ENCODE results near the gene THSD7B.
"Not testable (repeated sequence)": the region's sequence is repeated elsewhere in the genome, so short reads cannot be mapped to it uniquely, and the experiment has no call there.

The THSD7B gene

DNA sequence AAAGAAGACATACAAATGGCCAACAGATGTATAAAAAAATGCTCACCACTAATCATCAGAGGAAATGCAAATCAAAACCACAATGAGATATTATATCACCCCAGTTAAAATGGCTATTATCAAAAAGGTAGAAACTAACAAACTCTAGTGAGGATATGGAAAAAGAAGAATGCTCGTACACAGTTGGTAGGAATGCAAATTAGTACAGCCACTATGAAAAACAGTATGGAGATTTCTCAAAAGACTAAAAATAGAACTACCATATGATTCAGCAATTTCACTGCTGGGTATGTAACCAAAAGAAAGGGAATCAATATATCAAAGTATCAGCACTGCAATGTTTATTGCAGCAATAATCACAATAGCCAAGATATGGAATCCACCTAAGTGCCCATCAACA, 679.6 kb downstream of the THSD7B start:
- DNase-seq, result no peak

DNA sequence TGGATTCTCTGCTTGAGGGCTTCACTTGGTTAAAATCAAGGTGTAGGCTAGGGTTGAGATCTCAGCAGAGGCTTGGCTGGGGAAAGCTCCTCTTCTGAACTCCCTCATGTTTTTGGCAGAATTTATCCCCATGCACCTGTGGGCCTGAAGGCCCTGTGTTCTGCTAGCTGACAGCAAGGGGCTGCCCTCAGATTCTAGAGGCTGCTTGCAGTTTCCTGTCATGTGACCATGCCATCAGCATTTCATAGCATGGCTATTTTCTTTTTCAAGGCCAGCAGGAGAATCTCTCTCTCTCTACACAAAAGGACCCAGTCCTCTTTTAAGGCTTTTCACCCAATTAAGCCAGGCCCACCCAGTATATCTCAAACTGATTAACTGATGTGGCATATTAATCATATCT, 684.1 kb downstream of the THSD7B start:
- DNase-seq, result no peak

DNA sequence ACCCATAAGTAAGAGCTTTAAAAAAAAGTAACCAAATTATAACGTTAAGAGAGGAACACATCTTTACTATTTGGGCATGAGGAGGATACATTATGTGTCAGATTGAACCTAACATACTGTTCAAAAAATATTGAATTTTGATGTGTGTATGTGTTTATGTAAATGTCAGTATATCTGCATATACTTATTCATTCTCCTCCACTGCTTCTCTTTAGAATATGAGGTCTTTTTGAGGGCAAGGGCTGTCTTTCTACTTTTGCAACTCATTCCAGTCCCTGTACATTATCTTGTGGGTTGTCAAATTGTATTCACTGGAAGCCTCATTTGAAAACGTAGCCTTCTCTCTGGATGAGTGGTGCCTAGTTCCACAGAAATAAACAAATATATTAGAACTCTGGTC, 689.5 kb downstream of the THSD7B start:
- no peak for DNase-seq

DNA sequence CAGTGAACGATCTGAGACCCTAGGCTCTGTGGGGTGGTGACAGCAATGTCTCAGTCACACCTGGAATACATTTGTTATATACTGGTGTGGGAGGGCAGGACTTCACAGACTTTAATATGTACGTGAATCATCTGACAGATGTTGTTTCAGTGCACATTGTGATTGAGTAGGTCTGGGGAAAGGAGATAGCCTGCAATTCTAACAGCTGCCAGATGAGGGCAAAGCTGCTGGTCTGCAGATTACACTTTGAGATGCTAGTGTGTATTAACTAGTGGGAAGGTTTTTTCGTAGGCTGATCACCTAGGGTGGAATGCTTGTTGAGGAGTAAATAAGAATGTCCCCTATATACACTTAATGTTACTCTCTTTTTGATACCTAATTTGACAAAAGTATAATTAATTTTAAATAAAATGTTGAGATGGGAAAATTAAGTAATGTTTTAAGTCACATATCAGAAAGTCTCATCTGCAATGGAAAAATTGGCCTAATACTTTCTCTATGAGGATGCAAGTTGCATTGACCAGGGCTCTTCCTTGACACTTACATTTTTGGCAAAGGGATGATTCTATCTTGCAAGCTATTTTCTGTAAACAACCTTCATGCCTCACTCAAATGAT, 702.0 kb downstream of the THSD7B start:
- DNase-seq, result no peak

DNA sequence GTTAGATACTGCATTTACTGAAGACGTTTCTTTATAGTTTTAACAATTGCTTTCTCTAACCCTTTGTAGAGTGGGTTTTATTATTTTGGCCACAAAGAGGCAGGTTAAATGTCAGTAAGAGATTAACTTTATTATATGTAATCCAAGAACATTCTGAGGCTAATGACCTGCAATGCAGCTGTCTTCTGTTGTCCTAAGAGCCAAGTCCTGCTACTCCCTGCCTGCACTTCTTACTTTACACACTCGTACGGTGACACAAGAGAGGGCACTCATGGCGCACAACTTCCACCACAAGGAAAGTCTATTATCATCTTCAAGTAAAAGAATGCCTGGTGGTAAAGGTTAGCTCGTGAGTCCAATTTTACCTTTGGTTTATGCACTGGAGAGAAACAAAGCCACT, 727.9 kb downstream of the THSD7B start:
- no peak for DNase-seq

DNA sequence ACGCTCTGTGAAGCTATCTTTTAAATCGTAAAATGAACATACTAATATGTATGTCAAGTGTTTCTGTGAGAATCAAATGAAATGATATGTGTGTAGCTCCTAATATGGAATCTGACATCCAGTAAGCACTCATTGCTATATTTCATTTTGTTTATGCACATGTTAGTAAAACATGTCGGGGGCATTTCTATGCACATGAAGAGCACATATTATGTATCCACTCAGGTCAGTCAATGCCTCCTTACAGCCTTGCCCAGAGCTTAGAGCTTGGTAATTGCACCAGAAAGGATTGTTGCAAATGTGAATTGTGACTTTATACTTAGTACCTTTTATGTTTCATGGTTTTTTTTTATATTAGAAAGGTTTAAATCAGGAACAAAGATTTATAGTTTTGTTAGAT, 735.3 kb downstream of the THSD7B start:
- no peak for DNase-seq

DNA sequence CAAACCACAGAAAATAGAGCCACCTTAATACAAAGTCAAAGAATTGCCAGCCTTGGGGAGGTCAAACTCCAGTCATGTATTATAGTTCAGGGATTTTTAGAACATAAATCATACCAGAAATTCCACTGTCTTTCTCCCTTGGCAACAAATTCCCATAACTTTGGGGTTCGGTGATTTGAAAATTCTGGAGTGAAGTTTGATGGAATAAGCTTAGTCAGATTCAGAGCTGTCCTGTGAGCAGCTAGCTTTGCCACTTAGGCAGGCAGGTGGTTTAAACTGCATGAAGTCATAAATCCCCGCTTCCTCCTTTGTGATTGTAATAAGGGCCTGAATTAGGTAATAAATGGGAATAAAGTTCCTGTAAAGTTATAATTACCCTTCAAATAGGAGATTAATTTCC, 741.9 kb downstream of the THSD7B start:
- DNase-seq, result no peak

DNA sequence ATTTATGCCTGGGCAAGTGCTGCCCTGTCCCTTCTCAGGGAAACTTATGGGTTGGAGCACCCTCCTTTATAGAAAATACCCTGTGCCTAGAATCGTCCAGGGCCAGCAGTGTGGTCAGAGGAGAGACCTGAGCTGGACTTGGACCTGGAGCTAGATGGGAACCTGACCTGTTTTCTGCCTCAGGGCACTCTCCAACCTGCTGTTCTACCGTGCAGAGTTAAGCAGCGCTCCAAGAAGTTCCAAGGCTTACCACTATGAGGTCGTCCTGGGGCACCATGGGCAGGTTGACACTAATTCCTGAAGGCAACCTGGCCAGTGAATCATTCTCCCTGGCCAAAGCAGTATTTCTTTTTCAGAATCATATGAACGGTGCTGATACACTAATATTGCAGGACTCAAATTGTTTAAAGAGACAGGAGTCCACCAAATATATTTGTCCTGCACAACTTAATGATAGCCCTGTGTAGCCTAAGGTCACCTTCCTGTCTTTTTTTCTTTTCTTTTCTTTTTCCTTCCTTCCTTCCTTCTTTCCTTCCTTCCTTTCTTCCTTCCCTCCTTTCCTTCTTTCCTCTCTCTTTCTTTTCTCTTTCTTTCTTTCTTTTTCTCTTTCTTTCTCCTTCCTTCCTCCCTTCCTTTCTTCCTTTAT, 743.5 kb downstream of the THSD7B start:
- no peak for DNase-seq

DNA sequence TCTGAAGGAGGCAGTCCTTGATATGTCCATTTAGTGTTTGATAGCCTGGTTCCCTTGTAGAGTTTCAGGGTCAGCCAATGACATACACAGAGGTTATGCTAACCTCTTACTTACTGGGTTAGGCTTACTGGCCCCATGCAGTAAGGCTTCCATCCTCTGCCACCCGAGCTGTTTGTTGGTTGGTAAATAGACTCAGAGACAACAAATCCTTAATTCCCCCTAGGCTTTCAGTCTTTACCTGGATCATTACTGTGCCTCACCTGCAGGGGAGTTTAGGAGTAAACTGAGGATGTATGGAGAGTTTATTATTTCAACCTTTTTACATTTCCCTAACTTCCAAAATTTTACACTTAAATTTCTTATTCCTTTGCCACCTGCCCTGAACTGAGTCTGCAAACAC, 746.2 kb downstream of the THSD7B start:
- no peak for DNase-seq

DNA sequence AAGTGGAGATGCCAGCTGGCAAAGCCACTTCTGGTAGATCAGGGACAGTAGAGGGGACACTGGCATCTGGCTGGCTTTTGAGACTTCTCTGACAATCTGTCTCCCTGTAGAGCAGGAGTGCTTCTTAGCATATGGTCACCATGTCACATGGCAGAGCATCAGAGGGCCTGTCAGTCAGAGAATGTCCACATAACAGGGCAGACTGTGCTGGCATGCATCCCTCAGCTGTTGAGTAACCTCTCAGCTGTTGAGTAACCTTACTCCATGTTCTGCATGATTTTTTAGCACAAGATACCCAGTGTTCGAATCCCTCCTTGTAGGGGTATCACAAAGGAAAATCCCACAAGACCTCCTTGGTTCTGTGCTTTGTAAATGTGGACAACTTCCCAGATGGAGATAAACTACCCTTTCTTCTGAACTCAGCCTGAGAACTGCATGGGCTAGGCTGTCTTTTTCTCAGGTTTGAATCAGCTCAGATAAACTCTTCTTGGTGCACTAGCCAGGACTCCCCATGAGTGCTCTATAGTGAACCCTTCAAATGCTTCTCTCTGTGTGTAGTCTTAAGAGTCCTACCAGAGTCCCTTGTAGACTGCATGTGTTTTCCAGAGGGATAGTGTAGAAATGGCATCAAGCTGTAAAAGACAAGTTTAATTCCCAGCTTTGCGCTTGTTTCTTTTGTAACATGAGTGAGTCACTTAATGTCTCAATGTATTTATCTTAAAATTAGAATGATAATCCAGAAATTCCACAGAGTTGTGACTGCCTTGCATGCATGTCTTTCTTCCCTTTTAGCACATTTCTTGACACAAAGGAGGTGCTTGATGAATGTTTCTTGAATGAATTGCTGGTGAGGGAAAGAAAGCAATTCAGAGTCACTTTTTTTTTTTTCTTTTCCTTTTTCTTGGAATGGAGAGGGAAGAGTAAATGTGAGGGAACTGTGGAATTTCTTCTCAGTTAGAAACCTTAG, 756.6 kb downstream of the THSD7B start:
- no peak for DNase-seq

DNA sequence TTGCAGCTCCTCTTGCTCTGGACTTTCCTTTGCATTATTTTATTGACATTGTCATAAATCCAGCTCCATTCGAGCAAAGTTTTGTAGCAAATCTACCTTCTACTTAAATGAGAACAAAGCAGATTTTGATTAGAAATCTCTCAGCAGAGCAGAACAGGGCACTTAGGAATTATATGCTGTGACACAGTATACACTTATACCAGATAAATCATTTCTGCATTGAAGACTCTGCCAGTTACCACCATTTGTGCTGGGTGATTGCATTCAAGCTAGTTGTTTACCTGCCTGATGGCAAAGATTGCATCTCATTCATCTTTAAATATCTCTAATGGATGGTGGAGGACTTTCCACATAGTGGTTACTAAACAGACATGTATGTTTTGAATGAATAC, 757.3 kb downstream of the THSD7B start:
- no peak for DNase-seq

DNA sequence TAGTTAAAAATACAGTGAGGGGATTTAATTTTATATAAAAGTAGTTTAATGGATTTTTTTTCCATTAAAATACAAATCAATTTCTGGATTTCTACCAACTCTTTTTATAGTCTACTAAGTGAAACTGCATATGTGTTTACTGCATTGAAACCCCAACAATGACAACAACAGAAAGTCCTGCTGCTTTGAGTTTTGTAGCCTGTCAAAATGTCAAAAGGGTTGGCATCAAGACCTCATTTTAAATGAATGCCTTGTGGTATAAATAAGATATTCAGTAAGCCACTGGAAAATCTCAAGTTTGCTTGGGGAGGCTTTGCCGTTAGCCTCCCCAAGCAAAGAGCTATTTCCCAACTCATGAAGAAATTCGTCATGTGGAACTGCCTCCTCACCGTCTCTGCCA, 758.6 kb downstream of the THSD7B start:
- no peak for DNase-seq

DNA sequence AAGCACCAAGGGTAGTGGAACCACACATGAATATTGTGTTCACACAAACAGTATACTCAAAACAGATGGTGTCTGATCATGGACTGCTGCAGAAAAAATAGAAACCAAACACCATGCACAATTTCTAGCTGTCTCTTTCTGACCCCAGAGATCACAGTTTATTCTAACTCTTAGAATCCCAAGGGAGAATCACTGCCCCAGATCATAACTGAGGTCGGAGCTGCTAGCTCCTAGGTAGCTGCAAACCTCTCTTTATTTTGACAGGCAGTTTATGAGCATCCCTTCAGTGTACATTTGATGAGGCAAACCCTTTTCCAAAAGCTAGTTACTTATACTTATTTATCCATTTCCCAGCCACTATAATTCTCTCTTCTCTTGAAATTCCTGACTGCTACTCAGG, 759.8 kb downstream of the THSD7B start:
- no peak for DNase-seq

DNA sequence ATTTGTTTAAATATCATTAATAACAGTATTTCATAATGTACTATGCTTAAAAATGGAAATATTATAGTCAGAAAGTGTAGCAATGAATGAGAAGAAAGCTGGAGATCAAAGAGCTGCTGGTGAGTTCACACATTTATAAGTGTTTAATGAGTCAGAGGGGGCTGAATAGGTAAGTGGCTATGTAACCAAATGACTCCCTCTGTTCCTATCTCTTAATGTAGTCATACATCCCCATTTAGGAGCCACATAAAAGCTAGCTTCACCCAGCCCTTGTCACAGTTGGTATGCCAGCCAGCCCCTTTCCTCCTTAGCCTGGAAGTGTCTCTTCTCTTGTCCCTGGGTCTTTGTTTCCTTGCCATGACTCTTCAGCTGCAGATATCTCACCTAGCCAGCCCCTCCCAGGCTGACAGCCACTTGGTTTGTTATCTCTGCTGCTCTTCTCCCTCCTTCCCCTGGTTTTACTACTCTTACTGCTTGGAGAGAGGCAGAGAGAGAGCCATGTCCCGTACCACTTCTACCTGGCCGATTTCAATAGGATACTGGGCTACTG, 760.4 kb downstream of the THSD7B start:
- no peak for DNase-seq

DNA sequence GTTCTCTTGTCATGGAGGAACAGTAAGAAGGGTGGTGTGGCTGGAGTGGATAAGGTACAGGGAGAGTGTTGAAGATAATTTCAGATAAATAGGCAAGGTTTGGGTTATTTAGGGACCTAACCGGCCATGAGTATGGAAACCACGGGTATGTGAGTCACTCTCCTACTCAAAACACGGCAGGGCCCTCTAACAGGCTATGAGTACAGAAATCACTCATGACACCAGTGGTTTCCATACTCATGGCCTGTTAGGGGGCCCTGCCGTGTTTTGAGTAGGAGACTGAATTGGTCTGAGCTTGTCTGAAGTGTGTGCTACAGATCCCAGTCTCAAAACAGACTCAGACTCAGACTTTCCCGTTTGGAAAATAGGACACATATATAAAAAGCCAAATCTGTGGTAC, 770.6 kb downstream of the THSD7B start:
- DNase-seq, result no peak

DNA sequence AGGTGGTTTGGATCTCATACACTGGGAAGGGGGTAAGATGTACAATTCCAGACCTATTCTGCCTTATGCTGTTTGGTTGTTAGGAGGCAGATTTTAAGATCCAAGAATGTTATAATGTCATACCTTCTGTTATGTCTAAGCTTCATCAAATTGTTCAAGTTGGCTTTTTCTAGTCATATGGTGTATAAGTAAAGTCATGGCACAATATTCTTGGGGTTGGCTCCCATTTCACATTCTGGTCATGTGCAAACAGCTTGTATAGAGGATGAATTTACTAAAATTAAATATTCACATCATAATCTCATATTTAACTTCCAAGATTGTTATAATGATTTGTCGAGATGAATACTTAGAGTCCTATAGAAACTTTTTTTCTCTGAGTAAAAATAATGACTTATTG, 774.0 kb downstream of the THSD7B start:
- DNase-seq, result no peak

DNA sequence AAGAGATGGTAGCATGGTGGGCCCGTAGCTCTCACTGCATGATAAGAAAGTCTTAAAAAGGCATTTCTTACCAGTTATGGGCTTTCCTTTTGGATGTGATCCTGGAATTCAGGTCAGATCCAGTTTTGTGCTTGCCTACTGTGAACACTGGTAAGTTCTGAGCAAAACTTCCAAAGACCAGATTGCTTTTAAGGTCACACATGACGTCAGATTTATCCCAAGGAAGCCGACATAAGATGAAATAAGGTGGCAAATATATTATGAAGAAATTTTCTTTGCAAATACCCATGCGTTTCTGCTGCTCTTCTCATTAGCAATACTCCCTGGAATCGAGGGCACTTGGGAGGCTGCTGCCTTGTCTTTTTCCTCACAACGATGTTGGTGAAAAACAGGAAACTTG, 782.5 kb downstream of the THSD7B start:
- DNase-seq, result no peak

DNA sequence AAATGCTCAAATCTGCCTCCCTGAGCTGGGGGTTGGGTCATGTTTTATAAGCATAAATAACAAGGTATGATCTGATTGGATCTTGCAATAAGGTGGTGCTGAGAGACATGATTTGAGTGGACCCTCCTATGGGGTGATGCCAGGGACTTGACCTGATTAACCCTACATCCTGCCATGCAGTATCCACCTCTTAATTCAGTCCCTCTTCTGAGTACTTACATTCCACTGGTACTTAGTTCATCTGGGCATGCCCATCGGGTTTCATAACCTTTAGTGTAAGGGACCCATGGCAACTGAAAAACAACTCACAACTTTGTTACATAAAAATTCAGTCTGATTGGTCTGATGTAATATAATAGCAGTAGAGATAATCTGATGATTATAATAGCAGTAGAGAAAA, 801.0 kb downstream of the THSD7B start:
- DNase-seq, result no peak

DNA sequence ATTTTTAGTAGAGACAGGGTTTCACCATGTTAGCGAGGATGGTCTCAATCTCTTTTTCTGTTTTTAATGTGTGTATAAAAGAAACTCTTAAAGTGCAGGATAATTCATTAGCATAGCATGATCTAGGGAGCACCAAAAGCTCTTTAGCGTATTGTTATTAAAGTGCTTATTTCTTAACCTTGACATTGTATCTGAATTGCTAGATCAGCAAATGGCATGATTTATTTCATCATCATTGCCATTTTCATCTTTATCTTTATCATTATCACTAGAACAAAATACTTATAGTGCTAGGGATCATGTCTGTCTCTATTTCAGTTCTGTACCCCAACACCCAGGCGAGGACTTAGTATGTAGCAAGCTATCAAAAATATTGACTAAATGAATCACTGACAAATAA, 805.1 kb downstream of the THSD7B start:
- no peak for DNase-seq

DNA sequence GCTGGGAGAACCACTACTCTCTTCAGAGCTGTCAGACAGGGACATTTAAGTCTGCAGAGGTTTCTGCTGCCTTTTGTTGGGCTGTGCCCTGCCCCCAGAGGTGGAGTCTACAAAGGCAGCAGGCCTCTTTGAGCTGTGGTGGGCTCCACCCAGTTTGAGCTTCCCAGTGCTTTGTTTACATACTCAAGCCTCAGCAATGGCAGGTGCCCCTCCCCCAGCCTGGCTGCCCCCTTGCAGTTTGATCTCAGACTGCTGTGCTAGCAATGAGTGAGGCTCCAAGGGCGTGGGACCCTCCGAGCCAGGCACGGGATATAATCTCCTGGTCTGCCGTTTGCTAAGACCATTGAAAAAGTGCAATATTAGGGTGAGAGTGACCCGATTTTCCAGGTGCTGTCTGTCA, 822.5 kb downstream of the THSD7B start:
- not testable (repeated sequence) for DNase-seq

DNA sequence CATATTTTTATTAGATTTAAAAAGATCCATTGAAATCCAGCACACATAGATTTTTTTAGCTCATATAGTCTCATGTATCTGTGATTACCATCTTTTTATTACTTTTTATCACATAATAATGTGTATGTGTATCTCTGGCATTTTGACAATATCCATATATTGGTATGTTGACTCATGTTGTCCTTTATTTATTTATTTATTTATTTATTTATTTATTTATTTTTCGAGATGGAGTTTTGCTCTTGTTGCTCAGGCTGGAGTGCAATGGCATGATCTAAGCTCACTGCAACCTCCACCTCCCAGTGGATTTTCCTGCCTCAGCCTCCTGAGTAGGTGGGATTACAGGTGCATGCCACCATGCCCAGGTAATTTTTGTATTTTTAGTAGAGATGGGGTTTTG, 823.2 kb downstream of the THSD7B start:
- not testable (repeated sequence) for DNase-seq

DNA sequence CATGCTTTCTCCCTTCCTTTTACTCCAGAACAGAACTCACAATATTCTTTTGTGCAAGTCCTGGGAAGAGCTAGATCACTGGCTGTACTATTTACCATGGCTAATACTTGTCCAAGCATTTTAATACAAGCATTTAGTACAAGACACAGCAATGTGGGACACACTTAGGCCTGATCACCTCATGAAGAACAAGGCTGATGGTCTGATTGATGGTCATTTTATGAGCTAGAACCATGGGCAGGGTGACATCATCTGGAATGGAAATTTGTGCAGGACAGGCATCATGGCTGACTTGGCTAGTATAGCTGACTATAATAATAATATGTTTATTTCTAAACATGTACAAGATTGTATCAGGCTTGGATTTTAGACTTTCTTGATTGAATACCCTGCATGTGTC, 824.8 kb downstream of the THSD7B start:
- no peak for DNase-seq

DNA sequence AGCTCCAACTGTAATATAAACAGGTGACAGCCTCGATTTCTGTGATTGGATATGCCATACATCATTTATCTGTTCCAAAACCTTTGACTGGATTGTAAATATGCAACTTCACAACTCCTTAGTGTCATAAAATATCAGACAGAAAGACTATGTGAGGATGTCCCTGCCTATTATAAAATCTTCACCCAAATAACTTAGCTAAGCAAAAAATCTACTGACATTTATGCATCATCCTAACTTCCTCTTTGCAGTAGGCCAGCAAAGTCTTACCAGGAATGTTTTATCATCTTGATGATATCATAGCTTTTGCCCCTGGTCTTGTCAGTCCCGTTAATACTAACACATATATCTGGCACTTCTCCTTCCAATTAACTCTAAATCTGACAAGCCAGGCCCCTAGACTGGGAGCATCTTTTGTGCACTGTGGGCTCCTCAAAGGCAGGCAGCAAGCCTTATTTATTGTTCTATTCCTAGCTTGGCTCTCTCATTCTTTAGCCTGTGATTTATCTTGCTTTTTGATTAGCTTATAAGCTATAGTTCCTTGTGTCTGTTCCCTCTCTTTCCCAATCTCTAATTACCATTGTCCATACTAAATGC, 842.5 kb downstream of the THSD7B start:
- no peak for DNase-seq
